ENCODE data around the gene GRIN2C.
A peak's percentile ranks its signal among the peaks of the same experiment; 100 is the strongest.

Gene GRIN2C

GRCh38 chr17:74848656-74849399 is 10.9 kb downstream of the GRIN2C start:
- DNase-seq (no peak), ATAC-seq (no peak)
- H3K27ac Mint-ChIP-seq: no peak overlapping the region
- peaks cover 9% of the 10 kb centered on the region for H3K4me1 Mint-ChIP-seq
- H3K9me3 Mint-ChIP-seq: no peaks in the 10 kb centered on the region
- peaks cover 36% of the 10 kb centered on the region for H3K27me3 Mint-ChIP-seq
- H3K4me3 Mint-ChIP-seq: no peak overlapping the region

GRCh38 chr17:74846621-74847020 is 13.1 kb downstream of the GRIN2C start:
- ATAC-seq (no peak), DNase-seq (no peak)
- Mint-ChIP-seq H3K4me3 (no peak overlapping the region), H3K27me3 (peaks cover 37% of the 10 kb centered on the region), H3K4me1 (peaks cover 9% of the 10 kb centered on the region), H3K27ac (peak overlapping the region in 1 of 2 donors; percentile 59), H3K9me3 (no peaks in the 10 kb centered on the region)

GRCh38 chr17:74843352-74843627 is 16.4 kb downstream of the GRIN2C start:
- no peaks in the 10 kb centered on the region for H3K9me3 Mint-ChIP-seq
- H3K4me3 Mint-ChIP-seq: no peak overlapping the region
- ATAC-seq (no peak), DNase-seq (no peak)
- H3K4me1 Mint-ChIP-seq: peaks cover 37% of the 10 kb centered on the region
- H3K27me3 Mint-ChIP-seq: peaks cover 34% of the 10 kb centered on the region
- no peak overlapping the region for H3K27ac Mint-ChIP-seq

GRCh38 chr17:74842599-74843351 is 16.9 kb downstream of the GRIN2C start:
- DNase-seq (no peak), ATAC-seq (peak; percentile 39)
- Mint-ChIP-seq H3K4me3 (no peak overlapping the region), H3K27ac (no peak overlapping the region), H3K4me1 (peaks cover 42% of the 10 kb centered on the region), H3K9me3 (no peaks in the 10 kb centered on the region), H3K27me3 (peaks cover 34% of the 10 kb centered on the region)

GRCh38 chr17:74842146-74842598 is 17.5 kb downstream of the GRIN2C start:
- Mint-ChIP-seq H3K4me3 (peak overlapping the region; percentile 12 to 24), H3K27ac (peak overlapping the region in 1 of 2 donors; percentile 71), H3K27me3 (peaks cover 34% of the 10 kb centered on the region), H3K9me3 (no peaks in the 10 kb centered on the region), H3K4me1 (peaks cover 42% of the 10 kb centered on the region)
- ATAC-seq (no peak), DNase-seq (no peak)

GRCh38 chr17:74840989-74841666 is 18.6 kb downstream of the GRIN2C start:
- Mint-ChIP-seq H3K9me3 (no peaks in the 10 kb centered on the region), H3K4me3 (no peak overlapping the region), H3K27me3 (peaks cover 34% of the 10 kb centered on the region), H3K4me1 (peaks cover 48% of the 10 kb centered on the region), H3K27ac (peak overlapping the region in 1 of 2 donors; percentile 31)
- DNase-seq (no peak), ATAC-seq (no peak)

GRCh38 chr17:74839990-74840852 is 19.5 kb downstream of the GRIN2C start:
- H3K4me1 Mint-ChIP-seq: peaks cover 49% of the 10 kb centered on the region
- H3K4me3 Mint-ChIP-seq: peak overlapping the region in 1 of 2 donors; percentile 29
- no peaks in the 10 kb centered on the region for H3K9me3 Mint-ChIP-seq
- DNase-seq (no peak), ATAC-seq (peak; percentile 51)
- peaks cover 34% of the 10 kb centered on the region for H3K27me3 Mint-ChIP-seq
- H3K27ac Mint-ChIP-seq: peak overlapping the region in 1 of 2 donors; percentile 86

GRCh38 chr17:74838274-74838673 is 21.4 kb downstream of the GRIN2C start:
- H3K9me3 Mint-ChIP-seq: no peaks in the 10 kb centered on the region
- H3K27ac Mint-ChIP-seq: no peak overlapping the region
- peaks cover 49% of the 10 kb centered on the region for H3K4me1 Mint-ChIP-seq
- DNase-seq: no peak
- no peak for ATAC-seq
- H3K4me3 Mint-ChIP-seq: no peak overlapping the region
- H3K27me3 Mint-ChIP-seq: peaks cover 22% of the 10 kb centered on the region

- ATAC-seq: no peak
- DNase-seq: no peak
- no peak overlapping the region for H3K4me3 Mint-ChIP-seq
- peak overlapping the region in 1 of 2 donors; percentile 64 for H3K27ac Mint-ChIP-seq
- H3K27me3 Mint-ChIP-seq: peaks cover 13% of the 10 kb centered on the region
- peaks cover 43% of the 10 kb centered on the region for H3K4me1 Mint-ChIP-seq
- no peaks in the 10 kb centered on the region for H3K9me3 Mint-ChIP-seq
Measured at GRCh38 chr17:74836691-74837467, 22.8 kb downstream of the GRIN2C start.

- Mint-ChIP-seq H3K27me3 (peaks cover 6% of the 10 kb centered on the region), H3K4me3 (no peak overlapping the region), H3K27ac (no peak overlapping the region), H3K4me1 (peaks cover 36% of the 10 kb centered on the region), H3K9me3 (no peaks in the 10 kb centered on the region)
- ATAC-seq (no peak), DNase-seq (no peak)
Measured at GRCh38 chr17:74836191-74836590, 23.5 kb downstream of the GRIN2C start.

- no peaks in the 10 kb centered on the region for H3K27me3 Mint-ChIP-seq
- DNase-seq: no peak
- H3K4me1 Mint-ChIP-seq: peaks cover 13% of the 10 kb centered on the region
- ATAC-seq: no peak
- H3K4me3 Mint-ChIP-seq: no peak overlapping the region
- H3K27ac Mint-ChIP-seq: no peak overlapping the region
- no peaks in the 10 kb centered on the region for H3K9me3 Mint-ChIP-seq
Measured at GRCh38 chr17:74833501-74834377, 25.9 kb downstream of the GRIN2C start.

- peak overlapping the region in 1 of 2 donors; percentile 49 for H3K27ac Mint-ChIP-seq
- ATAC-seq: no peak
- no peak for DNase-seq
Measured at GRCh38 chr17:74832421-74832820, 27.3 kb downstream of the GRIN2C start.

GRCh38 chr17:74831444-74832146 is 28.1 kb downstream of the GRIN2C start:
- no peak overlapping the region for H3K4me3 Mint-ChIP-seq
- H3K9me3 Mint-ChIP-seq: no peaks in the 10 kb centered on the region

More at GRCh38 chr17:74832421-74832820, 27.3 kb downstream of the GRIN2C start:
- no peak overlapping the region for H3K4me3 Mint-ChIP-seq
- H3K9me3 Mint-ChIP-seq: no peaks in the 10 kb centered on the region
- H3K27me3 Mint-ChIP-seq: no peaks in the 10 kb centered on the region
- peaks cover 7% of the 10 kb centered on the region for H3K4me1 Mint-ChIP-seq

More at GRCh38 chr17:74831444-74832146, 28.1 kb downstream of the GRIN2C start:
- DNase-seq (no peak), ATAC-seq (no peak)
- Mint-ChIP-seq H3K27ac (no peak overlapping the region), H3K27me3 (no peaks in the 10 kb centered on the region), H3K4me1 (peaks cover 6% of the 10 kb centered on the region)

Data from stimulated activated naive CD8-positive, alpha-beta T cell treated with anti-CD3 and anti-CD28 coated beads, Interleukin-15, amount 100 ng/mL, for 72 hours (primary cell).